ENCODE measurements around the gene FIBCD1. TPM values are rescaled to one million over a fixed set of nuclear protein-coding genes. Genes with fewer than 3 reads are reported as not detected.
A peak's percentile ranks its signal among the peaks of the same experiment; 100 is the strongest.

The FIBCD1 gene
- total RNA-seq, 1 experiment from 2014 or later = 6.6 TPM

DNA sequence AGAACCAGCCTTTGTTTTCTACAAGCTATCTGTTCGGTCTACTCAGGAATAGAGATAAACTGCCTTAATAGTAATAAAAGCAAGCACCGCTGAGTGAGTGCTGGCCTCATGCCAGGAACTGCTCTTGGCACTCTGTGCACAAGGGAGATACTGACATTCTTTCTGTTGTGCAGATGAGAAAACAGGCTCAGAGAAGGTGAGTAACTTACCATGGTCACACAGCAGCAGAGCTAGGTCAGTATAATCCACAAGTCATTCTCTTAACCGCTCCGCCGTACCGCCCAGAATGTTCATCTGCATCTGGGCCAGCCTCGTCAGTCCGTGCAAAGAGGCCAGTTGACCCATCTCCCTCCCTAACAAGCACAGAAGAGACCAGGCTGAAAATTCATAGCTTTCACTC is 69.8 kb downstream of the FIBCD1 start:
- no peak for TF ChIP-seq SOX15 (CRISPR knock-in tag; IDR thresholded peaks at IDR 0.05)
- no peak for TF ChIP-seq ESRRA (CRISPR knock-in tag; IDR thresholded peaks at IDR 0.05; ENCODE audit: borderline replicate concordance)
- TF ChIP-seq NR1H2 (CRISPR knock-in tag; IDR thresholded peaks at IDR 0.05) = no peak
- TF ChIP-seq, protein P1, sequence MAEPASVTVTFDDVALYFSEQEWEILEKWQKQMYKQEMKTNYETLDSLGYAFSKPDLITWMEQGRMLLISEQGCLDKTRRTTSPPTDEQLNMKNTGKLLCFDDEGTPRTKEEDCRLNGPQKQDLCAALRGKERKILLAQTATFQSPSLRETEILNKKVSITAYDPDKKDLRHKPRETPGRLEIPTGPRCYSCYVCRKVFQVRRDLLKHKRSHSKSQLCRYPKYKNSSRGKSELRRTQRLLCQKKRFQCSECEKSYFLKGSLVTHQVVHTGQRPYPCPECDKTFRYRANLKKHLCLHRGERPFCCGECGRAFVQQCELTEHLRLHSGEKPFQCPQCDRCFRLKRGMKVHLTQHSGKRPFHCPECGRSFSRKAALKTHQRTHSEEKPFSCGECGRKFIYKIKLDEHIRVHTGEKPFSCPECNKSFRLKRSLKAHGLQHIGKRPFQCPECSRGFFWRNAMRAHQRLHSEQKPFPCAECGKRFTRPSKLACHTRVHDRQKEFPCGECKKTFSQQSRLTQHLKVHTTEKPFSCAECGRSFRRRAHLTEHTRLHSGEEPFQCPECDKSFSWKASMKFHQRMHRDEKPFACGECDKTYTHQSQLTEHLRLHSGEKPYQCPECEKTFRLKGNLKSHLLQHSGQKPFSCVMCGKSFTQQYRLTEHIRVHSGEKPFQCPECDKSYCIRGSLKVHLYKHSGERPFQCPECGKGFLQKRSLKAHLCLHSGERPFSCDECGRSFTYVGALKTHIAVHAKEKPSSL (CRISPR knock-in tag; conservative IDR thresholded peaks at IDR 0.05) = no peak
- TF ChIP-seq ZBTB21 (CRISPR knock-in tag; IDR thresholded peaks at IDR 0.05; ENCODE audit: borderline replicate concordance) = no peak
- TF ChIP-seq NFYB (CRISPR knock-in tag; conservative IDR thresholded peaks at IDR 0.05; ENCODE audit: low read depth) = no peak
- no peak for TF ChIP-seq RORB (CRISPR knock-in tag; IDR thresholded peaks at IDR 0.05)
- Mint-ChIP-seq H3K27ac (no peak overlapping the region), H3K36me3 (peaks cover 46% of the 10 kb centered on the region), H3K4me1 (no peaks in the 10 kb centered on the region; the same call in 1 of the 2 replicates), H3K9me3 (no peaks in the 10 kb centered on the region), H3K4me3 (no peak overlapping the region), H3K27me3 (ENCODE audit: low read depth) (no peaks in the 10 kb centered on the region)
- ChIA-PET POLR2A (no interaction called here), CTCF (interaction anchor here (0.6 to 5.9 kb wide), 21 partner anchors 8 to 177 kb away, joined by 3 to 80 read pairs (median 4); partner anchors contain the start of gene EXOSC2)
- DNase-seq (ENCODE audit: low spot score) = no peak
- ATAC-seq = no peak

DNA sequence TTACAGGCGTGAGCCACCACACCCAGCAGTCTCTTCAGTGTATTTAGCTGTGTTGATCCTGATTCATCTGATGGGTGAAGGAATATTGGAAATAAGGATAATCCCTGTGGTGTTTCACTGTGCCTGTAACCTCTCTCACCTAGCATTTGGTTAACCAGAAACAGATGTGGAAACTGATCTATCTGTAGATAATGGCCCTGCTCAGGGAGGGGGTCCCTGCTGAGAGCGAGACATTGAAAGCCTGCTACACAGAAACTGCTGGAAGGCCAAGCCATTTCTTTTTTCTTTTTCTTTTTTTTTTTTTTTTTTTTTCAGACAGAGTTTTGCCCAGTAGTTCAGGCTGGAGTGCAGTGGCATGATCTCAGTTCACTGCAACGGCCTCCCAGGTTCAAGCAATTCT is 70.8 kb downstream of the FIBCD1 start:
- TF ChIP-seq ZNF671 (CRISPR knock-in tag; IDR thresholded peaks at IDR 0.05) (no peak), OVOL2 (CRISPR knock-in tag; IDR thresholded peaks at IDR 0.05; ENCODE audit: borderline replicate concordance) (no peak), ZMAT4 (CRISPR knock-in tag; IDR thresholded peaks at IDR 0.05) (no peak), ZNF396 (CRISPR knock-in tag; IDR thresholded peaks at IDR 0.05; ENCODE audit: borderline replicate concordance) (no peak), PRRX2 (CRISPR knock-in tag; IDR thresholded peaks at IDR 0.05) (no peak), EMX1 (CRISPR knock-in tag; IDR thresholded peaks at IDR 0.05) (no peak), ATF2 (CRISPR knock-in tag; IDR thresholded peaks at IDR 0.05; ENCODE audit: borderline replicate concordance, low read depth) (no peak), CREM (CRISPR knock-in tag; IDR thresholded peaks at IDR 0.05) (no peak)
- TF ChIP-seq, protein P1 (CRISPR knock-in tag; conservative IDR thresholded peaks at IDR 0.05) = no peak
- TF ChIP-seq, protein P2, sequence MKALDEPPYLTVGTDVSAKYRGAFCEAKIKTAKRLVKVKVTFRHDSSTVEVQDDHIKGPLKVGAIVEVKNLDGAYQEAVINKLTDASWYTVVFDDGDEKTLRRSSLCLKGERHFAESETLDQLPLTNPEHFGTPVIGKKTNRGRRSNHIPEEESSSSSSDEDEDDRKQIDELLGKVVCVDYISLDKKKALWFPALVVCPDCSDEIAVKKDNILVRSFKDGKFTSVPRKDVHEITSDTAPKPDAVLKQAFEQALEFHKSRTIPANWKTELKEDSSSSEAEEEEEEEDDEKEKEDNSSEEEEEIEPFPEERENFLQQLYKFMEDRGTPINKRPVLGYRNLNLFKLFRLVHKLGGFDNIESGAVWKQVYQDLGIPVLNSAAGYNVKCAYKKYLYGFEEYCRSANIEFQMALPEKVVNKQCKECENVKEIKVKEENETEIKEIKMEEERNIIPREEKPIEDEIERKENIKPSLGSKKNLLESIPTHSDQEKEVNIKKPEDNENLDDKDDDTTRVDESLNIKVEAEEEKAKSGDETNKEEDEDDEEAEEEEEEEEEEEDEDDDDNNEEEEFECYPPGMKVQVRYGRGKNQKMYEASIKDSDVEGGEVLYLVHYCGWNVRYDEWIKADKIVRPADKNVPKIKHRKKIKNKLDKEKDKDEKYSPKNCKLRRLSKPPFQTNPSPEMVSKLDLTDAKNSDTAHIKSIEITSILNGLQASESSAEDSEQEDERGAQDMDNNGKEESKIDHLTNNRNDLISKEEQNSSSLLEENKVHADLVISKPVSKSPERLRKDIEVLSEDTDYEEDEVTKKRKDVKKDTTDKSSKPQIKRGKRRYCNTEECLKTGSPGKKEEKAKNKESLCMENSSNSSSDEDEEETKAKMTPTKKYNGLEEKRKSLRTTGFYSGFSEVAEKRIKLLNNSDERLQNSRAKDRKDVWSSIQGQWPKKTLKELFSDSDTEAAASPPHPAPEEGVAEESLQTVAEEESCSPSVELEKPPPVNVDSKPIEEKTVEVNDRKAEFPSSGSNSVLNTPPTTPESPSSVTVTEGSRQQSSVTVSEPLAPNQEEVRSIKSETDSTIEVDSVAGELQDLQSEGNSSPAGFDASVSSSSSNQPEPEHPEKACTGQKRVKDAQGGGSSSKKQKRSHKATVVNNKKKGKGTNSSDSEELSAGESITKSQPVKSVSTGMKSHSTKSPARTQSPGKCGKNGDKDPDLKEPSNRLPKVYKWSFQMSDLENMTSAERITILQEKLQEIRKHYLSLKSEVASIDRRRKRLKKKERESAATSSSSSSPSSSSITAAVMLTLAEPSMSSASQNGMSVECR (CRISPR knock-in tag; IDR thresholded peaks at IDR 0.05; ENCODE audit: borderline replicate concordance) = no peak
- TF ChIP-seq, protein P3, sequence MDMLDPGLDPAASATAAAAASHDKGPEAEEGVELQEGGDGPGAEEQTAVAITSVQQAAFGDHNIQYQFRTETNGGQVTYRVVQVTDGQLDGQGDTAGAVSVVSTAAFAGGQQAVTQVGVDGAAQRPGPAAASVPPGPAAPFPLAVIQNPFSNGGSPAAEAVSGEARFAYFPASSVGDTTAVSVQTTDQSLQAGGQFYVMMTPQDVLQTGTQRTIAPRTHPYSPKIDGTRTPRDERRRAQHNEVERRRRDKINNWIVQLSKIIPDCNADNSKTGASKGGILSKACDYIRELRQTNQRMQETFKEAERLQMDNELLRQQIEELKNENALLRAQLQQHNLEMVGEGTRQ (CRISPR knock-in tag; IDR thresholded peaks at IDR 0.05) = no peak
- TF ChIP-seq, protein P4, sequence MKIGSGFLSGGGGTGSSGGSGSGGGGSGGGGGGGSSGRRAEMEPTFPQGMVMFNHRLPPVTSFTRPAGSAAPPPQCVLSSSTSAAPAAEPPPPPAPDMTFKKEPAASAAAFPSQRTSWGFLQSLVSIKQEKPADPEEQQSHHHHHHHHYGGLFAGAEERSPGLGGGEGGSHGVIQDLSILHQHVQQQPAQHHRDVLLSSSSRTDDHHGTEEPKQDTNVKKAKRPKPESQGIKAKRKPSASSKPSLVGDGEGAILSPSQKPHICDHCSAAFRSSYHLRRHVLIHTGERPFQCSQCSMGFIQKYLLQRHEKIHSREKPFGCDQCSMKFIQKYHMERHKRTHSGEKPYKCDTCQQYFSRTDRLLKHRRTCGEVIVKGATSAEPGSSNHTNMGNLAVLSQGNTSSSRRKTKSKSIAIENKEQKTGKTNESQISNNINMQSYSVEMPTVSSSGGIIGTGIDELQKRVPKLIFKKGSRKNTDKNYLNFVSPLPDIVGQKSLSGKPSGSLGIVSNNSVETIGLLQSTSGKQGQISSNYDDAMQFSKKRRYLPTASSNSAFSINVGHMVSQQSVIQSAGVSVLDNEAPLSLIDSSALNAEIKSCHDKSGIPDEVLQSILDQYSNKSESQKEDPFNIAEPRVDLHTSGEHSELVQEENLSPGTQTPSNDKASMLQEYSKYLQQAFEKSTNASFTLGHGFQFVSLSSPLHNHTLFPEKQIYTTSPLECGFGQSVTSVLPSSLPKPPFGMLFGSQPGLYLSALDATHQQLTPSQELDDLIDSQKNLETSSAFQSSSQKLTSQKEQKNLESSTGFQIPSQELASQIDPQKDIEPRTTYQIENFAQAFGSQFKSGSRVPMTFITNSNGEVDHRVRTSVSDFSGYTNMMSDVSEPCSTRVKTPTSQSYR (CRISPR knock-in tag; IDR thresholded peaks at IDR 0.05) = no peak
- POLR2A ChIA-PET = interaction anchor here (0.7 kb wide), 1 partner anchor 142 kb away, joined by 7 read pairs; no protein-coding TSS in a partner anchor
- DNase-seq (ENCODE audit: low spot score) (no peak), ATAC-seq (no peak)
- Mint-ChIP-seq H3K27ac (peak overlapping the region; percentile 83), H3K36me3 (peaks cover 39% of the 10 kb centered on the region), H3K4me1 (peaks cover 3% of the 10 kb centered on the region), H3K4me3 (no peak overlapping the region), H3K9me3 (no peaks in the 10 kb centered on the region), H3K27me3 (ENCODE audit: low read depth) (no peaks in the 10 kb centered on the region)
- CTCF ChIA-PET = interaction anchor here (0.6 to 5.9 kb wide), 6 partner anchors 16 to 435 kb away, joined by 3 to 80 read pairs (median 16); no protein-coding TSS in a partner anchor
